H9 (cell line): ENCODE data around the gene ZNF124. TPM values are rescaled to one million over a fixed set of nuclear protein-coding genes. Genes with fewer than 3 reads are reported as not detected.

Source experiments
- DNase-seq: peaks from one replicate; pipeline ENCODE4 v3.0.0-alpha.2; 2017
- H2AFZ ChIP-seq: one replicate; pipeline ENCODE4 v1.6.1; 2013; ENCODE audit warnings: mild to moderate bottlenecking, low read length, control low read depth, moderate library complexity
- H2AK5ac ChIP-seq: 2 replicates; pipeline ENCODE4 v1.6.1; 2013; ENCODE audit warnings: low read length, control low read depth, mixed read lengths; ENCODE audit not compliant: insufficient read length
- H2BK120ac ChIP-seq: one replicate; pipeline ENCODE4 v1.6.1; 2013; ENCODE audit warnings: low read depth, mild to moderate bottlenecking, low read length, control low read depth, inconsistent platforms; ENCODE audit not compliant: poor library complexity, severe bottlenecking
- H2BK12ac ChIP-seq: 2 replicates; pipeline ENCODE4 v1.6.1; 2013; ENCODE audit warnings: low read length, control low read depth, mixed read lengths, low read depth; ENCODE audit not compliant: insufficient read length
- H2BK15ac ChIP-seq: 2 replicates; pipeline ENCODE4 v1.6.1; 2013; ENCODE audit warnings: low read depth, low read length, control low read depth
- H2BK20ac ChIP-seq: one replicate; pipeline ENCODE4 v1.6.1; 2013; ENCODE audit warnings: low read depth, mild to moderate bottlenecking, low read length, control low read depth, inconsistent platforms; ENCODE audit not compliant: poor library complexity, severe bottlenecking
- H2BK5ac ChIP-seq: 2 replicates; pipeline ENCODE4 v1.6.1; 2013; ENCODE audit warnings: low read length, control low read depth, mixed read lengths; ENCODE audit not compliant: insufficient read length
- H3K14ac ChIP-seq: 2 replicates; pipeline ENCODE4 v1.6.1; 2013; ENCODE audit warnings: low read length, control low read depth; ENCODE audit not compliant: insufficient read depth
- H3K18ac ChIP-seq: 2 replicates; pipeline ENCODE4 v1.6.1; 2013; ENCODE audit warnings: low read depth, mild to moderate bottlenecking, mixed read lengths, low read length, control low read depth; ENCODE audit not compliant: insufficient read length
- H3K23ac ChIP-seq: 2 replicates; pipeline ENCODE4 v1.6.1; 2013; ENCODE audit warnings: low read length, control low read depth, mixed read lengths, low read depth; ENCODE audit not compliant: insufficient read length
- H3K23me2 ChIP-seq: 2 replicates; pipeline ENCODE4 v1.6.1; 2013; ENCODE audit warnings: low read depth, mild to moderate bottlenecking, mixed read lengths, low read length, control low read depth; ENCODE audit not compliant: insufficient read length, poor library complexity, severe bottlenecking
- H3K27ac ChIP-seq: 2 replicates; pipeline ENCODE4 v1.5.1; 2013; ENCODE audit warnings: low read length, control low read depth, mixed read lengths, low read depth; ENCODE audit not compliant: insufficient read length
- H3K27me3 ChIP-seq: 2 replicates; pipeline ENCODE4 v1.6.1; 2013; ENCODE audit warnings: low read length, control low read depth, inconsistent platforms; ENCODE audit not compliant: insufficient read depth
- H3K4ac ChIP-seq: 2 replicates; pipeline ENCODE4 v1.6.1; 2013; ENCODE audit warnings: low read depth, mild to moderate bottlenecking, control low read depth, inconsistent platforms, low read length, moderate library complexity
- H3K4me1 ChIP-seq: 2 replicates; pipeline ENCODE4 v1.6.1; 2013; ENCODE audit warnings: low read length, control low read depth, inconsistent platforms; ENCODE audit not compliant: insufficient read depth
- H3K4me2 ChIP-seq: 2 replicates; pipeline ENCODE4 v1.6.1; 2013; ENCODE audit warnings: low read length, control low read depth, mixed read lengths; ENCODE audit not compliant: insufficient read length, insufficient read depth
- H3K56ac ChIP-seq: 2 replicates; pipeline ENCODE4 v1.6.1; 2013; ENCODE audit warnings: low read depth, mild to moderate bottlenecking, mixed read lengths, low read length, control low read depth; ENCODE audit not compliant: insufficient read length
- H3K79me1 ChIP-seq: 2 replicates; pipeline ENCODE4 v1.6.1; 2013; ENCODE audit warnings: low read depth, mild to moderate bottlenecking, moderate library complexity, low read length, control low read depth, inconsistent platforms; ENCODE audit not compliant: insufficient read depth, poor library complexity, severe bottlenecking
- H3K79me2 ChIP-seq: 2 replicates; pipeline ENCODE4 v1.6.1; 2013; ENCODE audit warnings: low read length, control low read depth, inconsistent platforms; ENCODE audit not compliant: insufficient read depth
- H3K9ac ChIP-seq: 2 replicates; pipeline ENCODE4 v1.6.1; 2013; ENCODE audit warnings: low read length, control low read depth, mixed read lengths; ENCODE audit not compliant: insufficient read length; ENCODE audit errors: extremely low read depth
- H3K9me3 ChIP-seq: one replicate; pipeline ENCODE4 v1.6.1; 2013; ENCODE audit warnings: low read depth, low read length, inconsistent platforms; ENCODE audit not compliant: control insufficient read depth
- H3T11ph ChIP-seq: one replicate; pipeline ENCODE4 v1.6.1; 2013; ENCODE audit warnings: mild to moderate bottlenecking, low read length, control low read depth, inconsistent platforms
- H4K20me1 ChIP-seq: one replicate; pipeline ENCODE4 v1.6.1; 2013; ENCODE audit not compliant: control insufficient read depth, insufficient read length, insufficient read depth
- H4K5ac ChIP-seq: 2 replicates; pipeline ENCODE4 v1.6.1; 2013; ENCODE audit warnings: low read depth, mild to moderate bottlenecking, mixed read lengths, low read length, control low read depth; ENCODE audit not compliant: insufficient read length
- H4K8ac ChIP-seq: replicated peaks from 2 replicates; pipeline ENCODE4 v1.6.1; 2013; ENCODE audit warnings: low read length, control low read depth, mixed read lengths, low read depth; ENCODE audit not compliant: insufficient read length
- H4K91ac ChIP-seq: 2 replicates; pipeline ENCODE4 v1.6.1; 2013; ENCODE audit warnings: low read depth, mild to moderate bottlenecking, moderate library complexity, mixed read lengths, low read length, control low read depth; ENCODE audit not compliant: insufficient read length
- H3K27ac Mint-ChIP-seq, 3 experiments: 2 replicates in 2 of 3; 3 replicates in 1 of 3; pipeline ENCODE4 v1.8.0; 2020 to 2021; ENCODE audit warnings: mixed read lengths in 3 of 3, mild to moderate bottlenecking in 1 of 3, moderate library complexity in 1 of 3
- H3K27me3 Mint-ChIP-seq: 2 replicates; pipeline ENCODE4 v1.8.0; 2021; ENCODE audit warnings: low read depth, mild to moderate bottlenecking, moderate library complexity, mixed read lengths
- H3K36me3 Mint-ChIP-seq, 3 experiments: 2 replicates in 2 of 3; 3 replicates in 1 of 3; pipeline ENCODE4 v1.8.0; 2020 to 2021; ENCODE audit warnings: low read depth in 3 of 3, mixed read lengths in 3 of 3; ENCODE audit not compliant: insufficient read depth in 1 of 3
- H3K4me1 Mint-ChIP-seq, 2 experiments: 2 replicates each; pipeline ENCODE4 v1.8.0; 2020; ENCODE audit warnings: mixed read lengths in 2 of 2
- H3K4me3 Mint-ChIP-seq, 2 experiments: 2 replicates in 1 of 2; 3 replicates in 1 of 2; pipeline ENCODE4 v1.8.0; 2020 to 2021; ENCODE audit warnings: mild to moderate bottlenecking in 2 of 2, mixed read lengths in 2 of 2, moderate library complexity in 1 of 2
- H3K9me3 Mint-ChIP-seq, 2 experiments: 2 replicates in 1 of 2; 3 replicates in 1 of 2; pipeline ENCODE4 v1.8.0; 2020; ENCODE audit warnings: mild to moderate bottlenecking in 2 of 2, mixed read lengths in 2 of 2, moderate library complexity in 1 of 2
- WGBS: extraction: QIAGEN DNeasy Blood & Tissue Kit; methylation state at CpG from one replicate; pipeline ENCODE4 v1.1.7; 2013; ENCODE audit warnings: missing lambda C conversion rate, low lambda C conversion rate, mixed read lengths; ENCODE audit not compliant: insufficient read length; ENCODE audit errors: extremely low coverage; 5-methylcytosine and 5-hydroxymethylcytosine counted together
- total RNA-seq: library from RNA; stranded (reverse); gene quantifications from 2 replicates; pipeline ENCODE4 v1.2.1, GENCODE V29; 2021
- TF ChIP-seq, protein P1 (sequence below): fragments of 200-600 bp; sonication (generic); conservative IDR thresholded peaks from 3 replicates; pipeline ENCODE4 v1.8.0; 2021; ENCODE audit warnings: antibody characterized with exemption, mild to moderate bottlenecking

ZNF124 gene
- total RNA-seq, 1 experiment from 2014 or later: 50.6 TPM

DNA sequence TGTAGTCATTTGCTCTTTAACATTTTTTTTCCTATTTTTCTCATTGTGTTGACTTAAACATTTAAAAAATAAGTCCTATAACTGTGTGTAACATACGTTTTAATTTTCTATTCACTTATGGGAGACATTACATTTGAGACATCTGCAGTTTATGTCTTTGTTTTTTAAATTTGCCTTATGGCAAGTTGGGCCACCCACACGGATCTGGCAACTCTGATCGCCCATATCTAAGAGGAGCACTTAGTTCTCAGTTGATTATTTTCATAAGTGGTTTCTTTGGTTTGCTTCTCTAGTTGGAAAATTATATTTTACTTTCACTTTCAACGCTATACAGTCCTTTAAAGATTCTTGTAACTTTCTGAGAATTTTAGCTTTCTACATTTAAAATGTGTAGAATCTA lies 13.8 kb upstream of the ZNF124 start:
- Mint-ChIP-seq H3K4me3 (no peak overlapping the region), H3K9me3 (peaks cover 20 to 38% of the 10 kb centered on the region in 2 experiments), H3K27me3 (no peaks in the 10 kb centered on the region; the same call in 1 of the 2 replicates), H3K4me1 (0 out of 4 replicates have a peak, but pooled peaks cover 0 to 2% of the 10 kb centered on the region in 2 experiments), H3K36me3 (peaks cover 28 to 31% (median 31%) of the 10 kb centered on the region in 3 experiments), H3K27ac (no peak overlapping the region)
- Histone ChIP-seq H3K27ac (no peak overlapping the region), H3K9me3 (peaks cover 13% of the 10 kb centered on the region), H3T11ph (no peak overlapping the region), H3K23me2 (no peaks in the 10 kb centered on the region), H3K4ac (no peak overlapping the region), H3K56ac (no peak overlapping the region), H2BK15ac (no peak overlapping the region), H4K91ac (no peak overlapping the region), H2BK12ac (no peak overlapping the region), H4K5ac (no peak overlapping the region), H2AFZ (no peak overlapping the region), H3K79me2 (no peaks in the 10 kb centered on the region), H2AK5ac (no peak overlapping the region), H3K14ac (no peak overlapping the region), H3K79me1 (no peaks in the 10 kb centered on the region), H3K9ac (no peak overlapping the region), H2BK20ac (no peak overlapping the region), H2BK120ac (no peak overlapping the region), H4K20me1 (no peaks in the 10 kb centered on the region), H4K8ac (no peak overlapping the region), H3K4me1 (no peaks in the 10 kb centered on the region), H3K18ac (no peak overlapping the region), H3K27me3 (no peaks in the 10 kb centered on the region), H3K23ac (no peak overlapping the region), H2BK5ac (no peak overlapping the region), H3K4me2 (no peak overlapping the region)
- TF ChIP-seq, protein P1, sequence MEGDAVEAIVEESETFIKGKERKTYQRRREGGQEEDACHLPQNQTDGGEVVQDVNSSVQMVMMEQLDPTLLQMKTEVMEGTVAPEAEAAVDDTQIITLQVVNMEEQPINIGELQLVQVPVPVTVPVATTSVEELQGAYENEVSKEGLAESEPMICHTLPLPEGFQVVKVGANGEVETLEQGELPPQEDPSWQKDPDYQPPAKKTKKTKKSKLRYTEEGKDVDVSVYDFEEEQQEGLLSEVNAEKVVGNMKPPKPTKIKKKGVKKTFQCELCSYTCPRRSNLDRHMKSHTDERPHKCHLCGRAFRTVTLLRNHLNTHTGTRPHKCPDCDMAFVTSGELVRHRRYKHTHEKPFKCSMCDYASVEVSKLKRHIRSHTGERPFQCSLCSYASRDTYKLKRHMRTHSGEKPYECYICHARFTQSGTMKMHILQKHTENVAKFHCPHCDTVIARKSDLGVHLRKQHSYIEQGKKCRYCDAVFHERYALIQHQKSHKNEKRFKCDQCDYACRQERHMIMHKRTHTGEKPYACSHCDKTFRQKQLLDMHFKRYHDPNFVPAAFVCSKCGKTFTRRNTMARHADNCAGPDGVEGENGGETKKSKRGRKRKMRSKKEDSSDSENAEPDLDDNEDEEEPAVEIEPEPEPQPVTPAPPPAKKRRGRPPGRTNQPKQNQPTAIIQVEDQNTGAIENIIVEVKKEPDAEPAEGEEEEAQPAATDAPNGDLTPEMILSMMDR: no peak
- WGBS: no CpG with 5 or more reads among the region's 4 CpGs
- no peak for DNase-seq
